GM23338 (cell line): ENCODE data around the gene MARCHF3. TPM values are rescaled to one million over a fixed set of nuclear protein-coding genes. Genes with fewer than 3 reads are reported as not detected.

Experiments used
- ATAC-seq: fragments of 200-7000 bp; cut with Tn5 transposase; 3 replicates; pipeline ENCODE4 v1.9.1; 2020
- DNase-seq: peaks from one replicate; pipeline ENCODE4 v3.0.0-alpha.2; 2015; ENCODE audit warnings: low spot score
- H2AFZ ChIP-seq: fragments of 200-600 bp; sonication (generic); 2 replicates; pipeline ENCODE4 v1.8.0; 2016; ENCODE audit warnings: antibody characterized with exemption, mild to moderate bottlenecking, moderate library complexity
- H3F3A ChIP-seq: fragments of 200-600 bp; sonication (generic); replicated peaks from 2 replicates; pipeline ENCODE4 v1.8.0; 2017; ENCODE audit warnings: antibody characterized with exemption, mixed run types, low read depth
- H3K27ac ChIP-seq: fragments of 200-600 bp; sonication (generic); 2 replicates; pipeline ENCODE4 v1.6.1; 2016; ENCODE audit warnings: low read depth
- H3K27me3 ChIP-seq: fragments of 200-600 bp; sonication (generic); 2 replicates; pipeline ENCODE4 v1.8.0; 2016; ENCODE audit warnings: mild to moderate bottlenecking, mixed run types, moderate library complexity; ENCODE audit not compliant: insufficient read depth
- H3K36me3 ChIP-seq: fragments of 200-600 bp; sonication (generic); 2 replicates; pipeline ENCODE4 v1.8.0; 2016; ENCODE audit warnings: mild to moderate bottlenecking; ENCODE audit not compliant: insufficient read depth
- H3K4me1 ChIP-seq: fragments of 200-600 bp; sonication (generic); 2 replicates; pipeline ENCODE4 v1.8.0; 2016; ENCODE audit warnings: mild to moderate bottlenecking, moderate library complexity; ENCODE audit not compliant: insufficient read depth
- H3K4me2 ChIP-seq: fragments of 200-600 bp; sonication (generic); 2 replicates; pipeline ENCODE4 v1.7.1; 2017; ENCODE audit warnings: mixed run types
- H3K4me3 ChIP-seq: fragments of 200-600 bp; sonication (generic); 2 replicates; pipeline ENCODE4 v1.6.1; 2016; ENCODE audit warnings: mixed run types
- H3K79me2 ChIP-seq: fragments of 200-600 bp; sonication (generic); replicated peaks from 2 replicates; pipeline ENCODE4 v1.8.0; 2017; ENCODE audit warnings: mild to moderate bottlenecking; ENCODE audit not compliant: insufficient read depth
- H3K9me2 ChIP-seq: fragments of 200-600 bp; sonication (generic); 2 replicates; pipeline ENCODE4 v1.8.0; 2017; ENCODE audit not compliant: insufficient read depth
- H4K20me1 ChIP-seq: fragments of 200-600 bp; sonication (generic); replicated peaks from 2 replicates; pipeline ENCODE4 v1.8.0; 2017; ENCODE audit warnings: mild to moderate bottlenecking; ENCODE audit not compliant: insufficient read depth
- H3K27ac Mint-ChIP-seq: 2 replicates; pipeline ENCODE4 v1.8.0; 2020; ENCODE audit warnings: inconsistent platforms, mild to moderate bottlenecking, moderate library complexity, mixed read lengths
- H3K27me3 Mint-ChIP-seq: 3 replicates; pipeline ENCODE4 v1.8.0; 2022; ENCODE audit warnings: low read depth, mild to moderate bottlenecking, moderate library complexity, mixed read lengths, inconsistent platforms; ENCODE audit not compliant: insufficient read depth, poor library complexity
- H3K36me3 Mint-ChIP-seq: 3 replicates; pipeline ENCODE4 v1.8.0; 2021; ENCODE audit warnings: low read depth, mild to moderate bottlenecking, inconsistent platforms, moderate library complexity, mixed read lengths
- H3K4me1 Mint-ChIP-seq: 3 replicates; pipeline ENCODE4 v1.8.0; 2020; ENCODE audit warnings: mild to moderate bottlenecking, inconsistent platforms, mixed read lengths
- H3K4me3 Mint-ChIP-seq: 3 replicates; pipeline ENCODE4 v1.8.0; 2021; ENCODE audit warnings: moderate library complexity, mild to moderate bottlenecking, inconsistent platforms, mixed read lengths
- H3K9me3 Mint-ChIP-seq: 3 replicates; pipeline ENCODE4 v1.8.0; 2020; ENCODE audit warnings: moderate library complexity, mild to moderate bottlenecking, inconsistent platforms, mixed read lengths
- CREB1 ChIP-seq: fragments of 250-450 bp; sonication (Bioruptor Pico); IDR thresholded peaks from 2 replicates; pipeline ENCODE4 v1.5.0; 2020; ENCODE audit warnings: low read depth, mild to moderate bottlenecking, moderate library complexity
- CTCF ChIP-seq, 2 experiments: fragments of 200-600 bp in 1 of 2; sonication (generic) in 1 of 2; conservative IDR thresholded peaks; 2 replicates each; pipeline versions ENCODE4 v1.5.1 to v1.6.1; 2016 to 2017; ENCODE audit warnings: antibody characterized with exemption in 2 of 2, low read depth in 2 of 2, mild to moderate bottlenecking in 2 of 2, moderate library complexity in 1 of 2
- ZNF114 ChIP-seq: fragments of 250-450 bp; sonication (Bioruptor Pico); IDR thresholded peaks from 2 replicates; pipeline ENCODE4 v1.5.0; 2020; ENCODE audit warnings: mild to moderate bottlenecking, moderate library complexity
- ZNF462 ChIP-seq: fragments of 250-450 bp; sonication (Bioruptor Pico); IDR thresholded peaks from 2 replicates; pipeline ENCODE4 v1.5.0; 2020; ENCODE audit warnings: mild to moderate bottlenecking, moderate library complexity
- polyA plus RNA-seq: library from polyadenylated mRNA; unstranded; fragments of >200 nt; fragmentation: Nextera tagmentation; extraction: Ambion mirVana; gene quantifications from 2 replicates; pipeline ENCODE4 v1.2.1, GENCODE V29; 2016
- total RNA-seq: library from RNA; depleted of rRNA; stranded (reverse); fragments of >200 nt; shearing (Covaris generic); gene quantifications from 2 replicates; pipeline ENCODE4 v1.2.3, GENCODE V29; 2014

The MARCHF3 gene
- total and polyA plus RNA-seq, 2 experiments from 2014 or later, result 7.0 to 12.7 TPM

- Histone ChIP-seq H3K79me2 (peaks cover 8% of the 10 kb centered on the region), H2AFZ (no peak overlapping the region)
- no peak for ATAC-seq
Measured at GRCh38 chr5:126994485-126994884, 35.9 kb downstream of the MARCHF3 start.

More at GRCh38 chr5:126994485-126994884, 35.9 kb downstream of the MARCHF3 start:
- H4K20me1 ChIP-seq, result 0 out of 2 replicates have a peak, but pooled peaks cover 3% of the 10 kb centered on the region
- H3K9me2 ChIP-seq, result no peaks in the 10 kb centered on the region
- no peaks in the 10 kb centered on the region for H3F3A ChIP-seq
- H3K4me2 ChIP-seq, result no peak overlapping the region
- peaks cover 2% of the 10 kb centered on the region; the same call in 2 of the 3 replicates for H3K4me1 Mint-ChIP-seq
- no peak overlapping the region for H3K27ac Mint-ChIP-seq
- H3K36me3 Mint-ChIP-seq, result peaks cover 5% of the 10 kb centered on the region; the same call in 1 of the 3 replicates
- H3K36me3 ChIP-seq, result no peaks in the 10 kb centered on the region
- no peaks in the 10 kb centered on the region for H3K27me3 ChIP-seq
- peaks cover 6% of the 10 kb centered on the region; the same call in 1 of the 3 replicates for H3K9me3 Mint-ChIP-seq
- H3K4me3 ChIP-seq, result no peak overlapping the region
- DNase-seq, result no peak
- TF ChIP-seq CREB1 (CRISPR knock-in tag), result no peak
- TF ChIP-seq ZNF114 (CRISPR knock-in tag), result no peak
- no peak for TF ChIP-seq ZNF462 (CRISPR knock-in tag)
- TF ChIP-seq CTCF (conservative IDR thresholded peaks at IDR 0.05; ENCODE audit: low read depth in 2 of 2), result no peak
- no peak overlapping the region for H3K4me3 Mint-ChIP-seq
- H3K27ac ChIP-seq, result no peak overlapping the region
- H3K27me3 Mint-ChIP-seq, result peaks cover 2% of the 10 kb centered on the region
- 0 out of 2 replicates have a peak, but pooled peaks cover under 1% of the 10 kb centered on the region for H3K4me1 ChIP-seq
